GM15510 (cell line): ENCODE data around the gene CACNA1I.

Source experiments
- POLR2A ChIP-seq: IDR thresholded peaks from 3 replicates; pipeline ENCODE4 v1.6.1; 2011; ENCODE audit warnings: borderline replicate concordance; ENCODE audit not compliant: insufficient read length; ENCODE audit errors: extremely low read depth

Gene CACNA1I

DNA sequence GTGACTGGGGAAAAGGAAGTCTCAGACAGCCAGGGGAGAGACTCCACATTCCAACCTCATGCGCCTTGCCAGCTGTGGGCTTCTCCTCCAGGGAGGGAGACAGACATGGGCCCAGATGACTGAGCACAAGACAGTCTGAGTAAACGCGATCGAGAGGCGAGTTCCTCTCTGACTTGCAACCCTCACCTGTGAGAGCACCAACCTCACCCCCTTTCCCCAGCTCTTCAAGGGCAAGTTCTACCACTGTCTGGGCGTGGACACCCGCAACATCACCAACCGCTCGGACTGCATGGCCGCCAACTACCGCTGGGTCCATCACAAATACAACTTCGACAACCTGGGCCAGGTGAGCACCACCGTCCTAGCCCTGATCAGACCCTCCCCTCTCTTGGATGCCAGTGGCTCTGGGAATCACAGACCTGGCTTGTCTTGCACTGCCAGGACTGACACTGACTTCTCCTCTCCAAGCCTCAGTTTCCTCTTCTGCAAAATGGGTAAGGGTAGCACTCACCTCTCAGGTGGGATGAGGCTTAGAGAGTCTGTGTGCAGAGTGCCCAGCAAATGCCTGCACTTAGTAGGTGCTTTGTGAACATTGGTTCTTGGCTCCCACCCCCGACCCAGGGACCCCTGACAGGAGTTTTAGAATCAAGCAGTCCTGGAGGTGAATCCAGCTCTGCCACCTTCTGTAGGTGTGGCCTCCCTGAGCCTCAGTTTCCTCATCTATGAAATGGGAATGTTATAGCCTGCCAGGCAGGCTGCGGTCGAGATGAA lies 95.3 kb downstream of the CACNA1I start:
- no peak for TF ChIP-seq POLR2A

- TF ChIP-seq POLR2A: no peak
Measured at GRCh38 chr22:39666495-39666894, 95.9 kb downstream of the CACNA1I start.

- no peak for TF ChIP-seq POLR2A
Measured at GRCh38 chr22:39666926-39667325, 96.4 kb downstream of the CACNA1I start.

DNA sequence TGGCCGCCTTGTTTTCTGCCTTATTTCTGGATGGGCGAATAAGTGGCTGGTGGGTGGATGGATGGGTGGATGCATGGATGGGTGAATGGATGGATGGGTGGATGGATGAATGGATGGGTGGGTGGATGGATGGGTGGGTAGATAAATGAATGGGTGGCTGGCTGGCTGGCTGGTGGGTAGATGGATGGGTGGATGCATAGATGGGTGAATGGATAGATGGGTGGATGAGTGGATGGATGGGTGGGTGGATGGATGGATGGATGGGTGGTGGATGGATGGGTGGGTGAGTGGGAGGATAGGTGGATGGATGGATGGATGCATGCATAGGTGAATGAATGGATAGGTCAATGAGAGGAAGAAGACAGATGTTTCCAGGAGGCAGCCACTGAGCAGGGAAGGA lies 98.9 kb downstream of the CACNA1I start:
- TF ChIP-seq POLR2A: no peak

- no peak for TF ChIP-seq POLR2A
Measured at GRCh38 chr22:39671936-39672335, 101.4 kb downstream of the CACNA1I start.

DNA sequence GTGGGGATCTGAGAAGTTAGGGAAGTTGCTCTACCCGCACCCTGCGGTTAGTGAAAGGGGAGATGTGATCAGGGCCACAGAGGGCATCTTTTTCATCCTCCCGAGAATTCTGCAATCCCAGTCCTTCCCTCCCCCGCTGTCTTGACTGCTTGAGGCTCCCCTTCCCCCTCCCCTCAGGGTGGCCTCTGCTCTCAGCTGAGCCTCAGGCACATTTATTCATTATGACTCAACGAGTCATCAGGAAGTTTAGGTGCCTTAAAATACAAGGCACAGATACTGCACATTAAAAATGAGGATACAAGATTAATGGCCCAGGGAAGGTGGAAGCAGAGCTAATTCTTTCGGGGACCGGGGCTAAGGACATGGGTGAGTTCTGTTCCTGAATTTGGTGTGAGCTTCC lies 104.0 kb downstream of the CACNA1I start:
- no peak for TF ChIP-seq POLR2A

DNA sequence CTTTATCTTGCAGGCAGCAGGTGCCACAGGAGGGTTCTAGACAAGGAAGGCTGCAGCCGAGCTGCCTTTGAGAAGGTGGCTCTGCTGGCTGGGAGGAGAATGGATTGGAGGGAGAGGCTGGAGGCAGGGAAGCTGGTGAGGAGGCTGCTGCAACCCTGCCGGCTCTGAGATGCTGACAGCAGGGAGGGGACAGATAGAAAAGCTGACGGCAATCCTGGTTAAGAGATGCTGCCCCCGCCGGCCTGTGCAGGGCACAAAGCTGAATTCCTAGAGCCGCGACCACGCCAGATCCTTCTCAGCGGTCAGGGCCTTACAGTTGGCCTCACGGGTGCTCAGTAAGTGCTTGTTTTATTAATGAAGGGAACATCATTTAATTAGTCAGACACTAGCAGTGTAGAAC lies 105.4 kb downstream of the CACNA1I start:
- TF ChIP-seq POLR2A: no peak

- TF ChIP-seq POLR2A: no peak
Measured at GRCh38 chr22:39677967-39678366, 107.4 kb downstream of the CACNA1I start.

GRCh38 chr22:39678862-39679490 lies 108.4 kb downstream of the CACNA1I start:
- no peak for TF ChIP-seq POLR2A

GRCh38 chr22:39679652-39680051 lies 109.1 kb downstream of the CACNA1I start:
- no peak for TF ChIP-seq POLR2A

GRCh38 chr22:39680486-39680885 lies 109.9 kb downstream of the CACNA1I start:
- no peak for TF ChIP-seq POLR2A

DNA sequence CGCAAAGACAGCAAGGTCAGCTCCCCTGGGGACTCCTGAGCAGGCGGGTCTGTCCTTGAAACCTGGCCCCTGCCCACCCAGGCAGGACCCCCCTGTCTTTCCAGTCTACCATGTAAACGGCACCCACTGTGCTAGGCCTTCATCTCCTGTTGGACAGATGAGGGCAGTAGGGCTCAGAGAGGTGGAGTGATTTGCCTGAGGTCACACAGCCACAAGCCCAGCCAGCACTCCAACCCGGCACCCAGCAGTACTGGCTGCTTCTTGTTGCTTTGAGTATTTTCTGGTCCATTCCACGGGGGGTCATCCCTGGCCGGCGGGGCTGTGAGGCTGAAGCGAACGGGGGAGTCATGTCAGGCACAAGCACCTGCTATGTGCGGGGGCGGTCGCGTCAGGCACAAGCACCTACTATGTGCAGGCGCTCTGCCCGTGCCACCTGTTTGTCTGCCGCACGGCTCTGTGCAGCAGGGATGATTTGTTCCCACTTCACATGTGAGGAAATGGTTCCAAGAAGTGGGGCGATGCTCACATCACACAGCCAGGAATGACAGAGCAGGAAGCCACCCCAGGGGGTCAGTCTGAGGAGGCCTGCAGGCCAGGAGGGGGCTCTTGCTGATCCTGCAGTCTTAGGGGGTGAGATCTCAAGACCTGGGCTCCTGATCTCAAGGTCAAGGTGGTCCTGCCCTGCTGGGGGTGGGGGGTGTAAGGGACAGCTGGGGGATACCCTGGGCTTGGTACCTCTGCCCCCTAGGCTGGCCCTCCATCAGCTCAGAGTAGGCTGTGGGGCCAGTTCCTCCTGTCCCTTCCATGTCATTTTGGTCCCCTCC lies 110.7 kb downstream of the CACNA1I start:
- TF ChIP-seq POLR2A: no peak

DNA sequence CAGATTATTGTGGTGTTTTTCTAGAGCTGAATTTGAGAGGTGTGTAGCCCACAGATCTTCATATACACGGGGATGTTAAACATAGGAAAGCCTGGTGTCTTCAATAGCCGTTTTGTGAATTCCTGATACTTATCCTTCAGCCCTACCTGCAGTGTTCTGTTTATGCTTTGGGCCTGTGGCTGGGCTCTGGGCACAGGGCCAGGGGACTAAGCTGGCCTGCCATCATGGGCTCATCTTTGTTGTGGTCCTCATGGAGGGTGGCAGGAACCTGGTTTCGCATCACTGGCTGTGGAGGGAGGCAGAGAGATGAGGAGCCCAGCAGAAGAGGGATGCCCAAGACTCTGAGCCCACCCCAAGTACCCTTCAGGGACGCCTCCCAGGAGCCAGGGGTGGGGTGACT lies 112.4 kb downstream of the CACNA1I start:
- TF ChIP-seq POLR2A: no peak

DNA sequence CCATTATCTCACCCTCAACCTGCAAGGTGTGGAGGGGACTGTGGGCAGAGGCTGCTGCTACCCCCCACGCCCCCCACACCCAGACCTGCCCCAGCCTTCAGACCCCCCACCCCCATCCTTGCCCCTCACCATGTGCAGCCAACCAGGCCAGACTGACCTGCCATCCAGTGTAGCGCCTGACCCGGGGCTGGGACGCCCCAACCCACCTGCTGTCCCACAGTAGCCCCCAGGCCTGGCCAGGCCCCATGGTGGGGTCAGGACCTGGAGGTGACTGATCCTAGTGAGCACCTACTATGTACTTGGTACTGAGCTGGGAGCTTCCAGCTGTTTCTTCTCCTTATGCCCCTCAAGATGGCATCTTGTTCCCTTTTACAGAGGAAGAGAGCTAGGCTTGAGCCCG lies 113.1 kb downstream of the CACNA1I start:
- no peak for TF ChIP-seq POLR2A

GRCh38 chr22:39684702-39685281 lies 114.2 kb downstream of the CACNA1I start:
- TF ChIP-seq POLR2A: no peak
